Measurements from ENCODE around the gene APEH. TPM values are rescaled to one million over a fixed set of nuclear protein-coding genes. Genes with fewer than 3 reads are reported as not detected.

Gene APEH
- polyA plus RNA-seq, 2 of the 4 experiments (the other 2 are of a cell fraction) = 60.8 to 64.9 TPM

- no peak for FAIRE-seq
- TF ChIP-seq HOXB13 (CRISPR knock-in tag; IDR thresholded peaks at IDR 0.05; ENCODE audit: low read depth) (no peak), RCOR1 (IDR thresholded peaks at IDR 0.05; ENCODE audit: low read depth, low read length) (no peak), ZSCAN20 (CRISPR knock-in tag; IDR thresholded peaks at IDR 0.05) (no peak), RAD21 (conservative IDR thresholded peaks at IDR 0.05 in 1 of 2, IDR thresholded peaks at IDR 0.05 in 1 of 2) (no peak), KDM1A (IDR thresholded peaks at IDR 0.05; ENCODE audit: low read depth) (no peak), GATA3 (IDR thresholded peaks at IDR 0.05; ENCODE audit: borderline replicate concordance) (no peak)
- TF ChIP-seq, protein P1, sequence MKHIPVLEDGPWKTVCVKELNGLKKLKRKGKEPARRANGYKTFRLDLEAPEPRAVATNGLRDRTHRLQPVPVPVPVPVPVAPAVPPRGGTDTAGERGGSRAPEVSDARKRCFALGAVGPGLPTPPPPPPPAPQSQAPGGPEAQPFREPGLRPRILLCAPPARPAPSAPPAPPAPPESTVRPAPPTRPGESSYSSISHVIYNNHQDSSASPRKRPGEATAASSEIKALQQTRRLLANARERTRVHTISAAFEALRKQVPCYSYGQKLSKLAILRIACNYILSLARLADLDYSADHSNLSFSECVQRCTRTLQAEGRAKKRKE (CRISPR knock-in tag; IDR thresholded peaks at IDR 0.05; ENCODE audit: low read depth) = no peak
- no peak for DNase-seq (ENCODE audit: low read depth in 1 of 2, low spot score in 1 of 2)
- 63% methylated on average over 16 of the region's 21 CpGs for WGBS (ENCODE audit: missing lambda C conversion rate)
- Histone ChIP-seq H3K4me1 (no peaks in the 10 kb centered on the region), H3K9me3 (no peaks in the 10 kb centered on the region), H3K4me3 (no peak overlapping the region), H3K27ac (no peak overlapping the region), H3K4me2 (no peak overlapping the region)
- ChIA-PET CTCF (interaction anchor here (1.0 to 3.1 kb wide), 5 partner anchors 11 to 113 kb away, joined by 3 to 16 read pairs (median 3); no protein-coding TSS in a partner anchor), POLR2A (no interaction called here)
- ATAC-seq = no peak
Measured at GRCh38 chr3:49652903-49653415, 21.2 kb upstream of the APEH start.

DNA sequence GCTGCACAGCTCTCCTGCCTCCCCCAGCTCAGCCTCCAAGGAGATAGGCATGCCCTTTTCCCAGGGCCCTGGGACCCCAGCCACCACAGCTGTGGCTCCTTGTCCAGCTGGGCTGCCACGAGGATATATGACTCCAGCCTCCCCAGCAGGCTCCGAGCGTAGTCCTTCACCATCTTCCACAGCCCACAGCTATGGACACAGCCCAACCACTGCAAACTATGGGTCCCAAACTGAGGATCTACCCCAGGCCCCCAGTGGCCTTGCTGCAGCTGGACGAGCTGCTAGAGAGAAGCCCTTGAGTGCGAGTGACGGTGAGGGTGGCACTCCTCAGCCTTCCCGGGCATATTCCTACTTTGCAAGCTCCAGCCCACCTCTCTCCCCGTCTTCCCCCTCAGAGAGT is 20.5 kb upstream of the APEH start:
- no peaks in the 10 kb centered on the region for H3K4me1 ChIP-seq
- no peak for DNase-seq (ENCODE audit: low read depth in 1 of 2, low spot score in 1 of 2)
- H3K27ac ChIP-seq = no peak overlapping the region
- no peak overlapping the region for H3K4me2 ChIP-seq
- no peak overlapping the region for H3K4me3 ChIP-seq
- CTCF ChIA-PET = interaction anchor here (1.2 to 3.1 kb wide), 5 partner anchors 10 to 114 kb away, joined by 3 to 16 read pairs (median 3); no protein-coding TSS in a partner anchor
- POLR2A ChIA-PET = no interaction called here
- no peak for ATAC-seq
- FAIRE-seq = no peak
- WGBS (ENCODE audit: missing lambda C conversion rate) = 74% methylated on average over 8 of the region's 8 CpGs
- TF ChIP-seq USF2 (IDR thresholded peaks at IDR 0.05) (no peak), MYC (IDR thresholded peaks at IDR 0.05; ENCODE audit: borderline replicate concordance, low read length) (no peak), RFX5 (IDR thresholded peaks at IDR 0.05) (no peak), ZNF302 (CRISPR knock-in tag; IDR thresholded peaks at IDR 0.05) (no peak), MAZ (IDR thresholded peaks at IDR 0.05; ENCODE audit: borderline replicate concordance, low read depth, low read length) (no peak), PHF8 (IDR thresholded peaks at IDR 0.05; ENCODE audit: borderline replicate concordance, low read depth) (no peak), RNF2 (IDR thresholded peaks at IDR 0.05; ENCODE audit: borderline replicate concordance, low read depth) (no peak), HDAC2 (IDR thresholded peaks at IDR 0.05) (no peak), RARB (CRISPR knock-in tag; IDR thresholded peaks at IDR 0.05) (no peak), ZSCAN20 (CRISPR knock-in tag; IDR thresholded peaks at IDR 0.05) (no peak), CHD2 (IDR thresholded peaks at IDR 0.05; ENCODE audit: low read length, partially characterized antibody) (no peak), EP300 (IDR thresholded peaks at IDR 0.05) (no peak), KDM5A (IDR thresholded peaks at IDR 0.05) (no peak), TP53 (CRISPR knock-in tag; IDR thresholded peaks at IDR 0.05) (no peak)
- TF ChIP-seq, protein P1 (CRISPR knock-in tag; IDR thresholded peaks at IDR 0.05; ENCODE audit: low read depth) = no peak
- no peaks in the 10 kb centered on the region for H3K9me3 ChIP-seq

GRCh38 chr3:49654176-49654825 is 19.9 kb upstream of the APEH start:
- CTCF ChIA-PET = interaction anchor here (2.2 kb wide), 1 partner anchor 17 kb away, joined by 7 read pairs; no protein-coding TSS in a partner anchor
- Histone ChIP-seq H3K4me3 (no peak overlapping the region), H3K4me2 (no peak overlapping the region), H3K9me3 (no peaks in the 10 kb centered on the region), H3K4me1 (no peaks in the 10 kb centered on the region), H3K27ac (no peak overlapping the region)
- POLR2A ChIA-PET = no interaction called here
- FAIRE-seq (no peak), DNase-seq (ENCODE audit: low read depth in 1 of 2, low spot score in 1 of 2) (no peak), ATAC-seq (no peak)
- 64% methylated on average over 5 of the region's 17 CpGs for WGBS (ENCODE audit: missing lambda C conversion rate)
- TF ChIP-seq PHF8 (IDR thresholded peaks at IDR 0.05; ENCODE audit: borderline replicate concordance, low read depth) (no peak), CHD4 (IDR thresholded peaks at IDR 0.05; ENCODE audit: borderline replicate concordance) (no peak), EHF (CRISPR knock-in tag; IDR thresholded peaks at IDR 0.05) (no peak), USF2 (IDR thresholded peaks at IDR 0.05) (no peak), HDAC2 (IDR thresholded peaks at IDR 0.05) (no peak), NPAS2 (CRISPR knock-in tag; IDR thresholded peaks at IDR 0.05; ENCODE audit: borderline replicate concordance) (no peak), CEBPB (IDR thresholded peaks at IDR 0.05) (no peak), POLR2A (IDR thresholded peaks at IDR 0.05; ENCODE audit: low read length) (no peak), KDM1A (IDR thresholded peaks at IDR 0.05; ENCODE audit: low read depth) (no peak), ZC3H11A (IDR thresholded peaks at IDR 0.05) (no peak), ZNF302 (CRISPR knock-in tag; IDR thresholded peaks at IDR 0.05) (no peak), MYC (IDR thresholded peaks at IDR 0.05; ENCODE audit: borderline replicate concordance, low read length) (no peak)
- TF ChIP-seq, protein P2, sequence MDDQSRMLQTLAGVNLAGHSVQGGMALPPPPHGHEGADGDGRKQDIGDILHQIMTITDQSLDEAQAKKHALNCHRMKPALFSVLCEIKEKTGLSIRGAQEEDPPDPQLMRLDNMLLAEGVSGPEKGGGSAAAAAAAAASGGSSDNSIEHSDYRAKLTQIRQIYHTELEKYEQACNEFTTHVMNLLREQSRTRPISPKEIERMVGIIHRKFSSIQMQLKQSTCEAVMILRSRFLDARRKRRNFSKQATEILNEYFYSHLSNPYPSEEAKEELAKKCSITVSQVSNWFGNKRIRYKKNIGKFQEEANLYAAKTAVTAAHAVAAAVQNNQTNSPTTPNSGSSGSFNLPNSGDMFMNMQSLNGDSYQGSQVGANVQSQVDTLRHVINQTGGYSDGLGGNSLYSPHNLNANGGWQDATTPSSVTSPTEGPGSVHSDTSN (IDR thresholded peaks at IDR 0.05) = no peak
- TF ChIP-seq, protein P1 (CRISPR knock-in tag; IDR thresholded peaks at IDR 0.05; ENCODE audit: low read depth) = no peak

Measured in A549 (cell line).